Astrocyte (in vitro differentiated cells and primary cell): ENCODE results near the gene CXXC4.

ENCODE experiments used
- EZH2 ChIP-seq: IDR thresholded peaks from 2 replicates; pipeline ENCODE4 v1.6.1; 2012; ENCODE audit warnings: mild to moderate bottlenecking, low read length, inconsistent platforms; ENCODE audit not compliant: insufficient read depth
- TF ChIP-seq, protein P1 (sequence below): IDR thresholded peaks from 2 replicates; pipeline ENCODE4 v1.5.1; 2011; ENCODE audit warnings: low read depth, mild to moderate bottlenecking, inconsistent platforms, low read length, moderate library complexity; ENCODE audit not compliant: insufficient read depth

DNA sequence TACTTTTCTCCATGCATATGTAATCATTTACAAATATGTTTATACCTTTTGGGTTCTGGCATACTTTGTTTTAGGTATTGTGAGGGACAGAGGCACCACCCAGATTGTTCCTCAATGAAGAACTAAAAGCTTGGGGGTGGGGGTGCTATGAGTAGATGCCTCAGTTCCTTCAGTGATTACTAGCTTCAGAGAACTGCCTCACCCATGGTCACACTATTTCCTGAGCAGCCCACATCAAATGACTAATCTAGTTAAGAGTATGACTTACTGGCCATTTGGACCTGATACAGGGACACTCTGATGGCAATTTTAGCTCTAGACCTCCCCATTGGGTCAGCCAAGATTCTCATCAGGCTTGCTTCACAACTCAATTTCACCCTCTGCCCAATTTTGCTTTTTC lies 22.2 kb upstream of the CXXC4 start:
- TF ChIP-seq, protein P1, sequence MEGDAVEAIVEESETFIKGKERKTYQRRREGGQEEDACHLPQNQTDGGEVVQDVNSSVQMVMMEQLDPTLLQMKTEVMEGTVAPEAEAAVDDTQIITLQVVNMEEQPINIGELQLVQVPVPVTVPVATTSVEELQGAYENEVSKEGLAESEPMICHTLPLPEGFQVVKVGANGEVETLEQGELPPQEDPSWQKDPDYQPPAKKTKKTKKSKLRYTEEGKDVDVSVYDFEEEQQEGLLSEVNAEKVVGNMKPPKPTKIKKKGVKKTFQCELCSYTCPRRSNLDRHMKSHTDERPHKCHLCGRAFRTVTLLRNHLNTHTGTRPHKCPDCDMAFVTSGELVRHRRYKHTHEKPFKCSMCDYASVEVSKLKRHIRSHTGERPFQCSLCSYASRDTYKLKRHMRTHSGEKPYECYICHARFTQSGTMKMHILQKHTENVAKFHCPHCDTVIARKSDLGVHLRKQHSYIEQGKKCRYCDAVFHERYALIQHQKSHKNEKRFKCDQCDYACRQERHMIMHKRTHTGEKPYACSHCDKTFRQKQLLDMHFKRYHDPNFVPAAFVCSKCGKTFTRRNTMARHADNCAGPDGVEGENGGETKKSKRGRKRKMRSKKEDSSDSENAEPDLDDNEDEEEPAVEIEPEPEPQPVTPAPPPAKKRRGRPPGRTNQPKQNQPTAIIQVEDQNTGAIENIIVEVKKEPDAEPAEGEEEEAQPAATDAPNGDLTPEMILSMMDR: no peak
- no peak for TF ChIP-seq EZH2
